K562 (cell line): ENCODE measurements around the gene FCRL4. TPM values are rescaled to one million over a fixed set of nuclear protein-coding genes. Genes with fewer than 3 reads are reported as not detected.

Experiments
- HMGN3 ChIP-seq: IDR thresholded peaks from 2 replicates; pipeline ENCODE4 v1.6.1; 2011; ENCODE audit warnings: borderline replicate concordance, low read depth, mild to moderate bottlenecking, mixed read lengths, low read length; ENCODE audit not compliant: insufficient read length; ENCODE audit errors: extremely low read depth
- HNRNPH1 ChIP-seq: fragments of 200-400 bp; formaldehyde crosslinking; optimal IDR thresholded peaks from 2 replicates; pipeline ENCODE3; 2017; ENCODE audit warnings: low read depth, mild to moderate bottlenecking, low read length, moderate library complexity
- HNRNPK ChIP-seq: fragments of 200-400 bp; formaldehyde crosslinking; IDR thresholded peaks from one replicate; pipeline ENCODE4 v1.6.1; 2018; ENCODE audit warnings: mild to moderate bottlenecking, low read depth, low read length; ENCODE audit not compliant: poor library complexity, severe bottlenecking
- ZNF146 ChIP-seq: IDR thresholded peaks from one replicate; pipeline ENCODE4 v1.6.1; 2018; ENCODE audit warnings: missing compliant biosample characterization; ENCODE audit not compliant: unreplicated experiment
- ZNF280A ChIP-seq: fragments of 450-650 bp; IDR thresholded peaks from 2 replicates; pipeline ENCODE4 v1.6.1; 2018; ENCODE audit warnings: mild to moderate bottlenecking, low read depth; ENCODE audit not compliant: partially characterized antibody
- polyA plus RNA-seq, 8 experiments: library from polyadenylated mRNA; depleted of rRNA in 4 of 8; stranded (reverse) in 5 of 8; unstranded in 3 of 8; fragments of >200 nt; fragmentation: Nextera tagmentation in 2 of 8; fragmentation: Illumina TruSeq in 1 of 8; extraction: Ambion mirVana in 2 of 8; extraction: Trizol in 1 of 8; gene quantifications; 2 replicates each; pipeline versions ENCODE4 v1.2.1 to v1.2.3, GENCODE V29; 2011 to 2014; ENCODE audit warnings: inconsistent platforms in 1 of 8, missing spikeins in 1 of 8
- total RNA-seq, 7 experiments: library from RNA; depleted of rRNA in 6 of 7; stranded (reverse); fragments of >200 nt in 6 of 7; fragmentation: Illumina TruSeq in 2 of 7; extraction: Trizol in 2 of 7; gene quantifications; 2 replicates each; pipeline versions ENCODE4 v1.2.1 to v1.2.3, GENCODE V29; 2011 to 2021; ENCODE audit warnings: low replicate concordance in 1 of 7
- TF ChIP-seq, protein P1 (sequence below): fragments of 200-800 bp; sonication (Bioruptor generic); IDR thresholded peaks from 2 replicates; pipeline ENCODE4 v1.6.1; 2017; ENCODE audit warnings: missing genetic modification characterization, missing compliant biosample characterization
- TF ChIP-seq, protein P2 (sequence below): fragments of 450-650 bp; IDR thresholded peaks from 2 replicates; pipeline ENCODE4 v1.6.1; 2017; ENCODE audit warnings: antibody characterized with exemption

Gene FCRL4
- total and polyA plus RNA-seq, 9 of the 15 experiments (the other 6 are each of a cell fraction or from before 2014, with no cell fraction given) = not detected

GRCh38 chr1:157562515-157562914 is 35.4 kb downstream of the FCRL4 start (continued):
- TF ChIP-seq ZNF280A (no peak), HMGN3 (no peak), HNRNPK (no peak), HNRNPH1 (no peak), ZNF146 (CRISPR knock-in tag) (no peak)
- TF ChIP-seq, protein P1, sequence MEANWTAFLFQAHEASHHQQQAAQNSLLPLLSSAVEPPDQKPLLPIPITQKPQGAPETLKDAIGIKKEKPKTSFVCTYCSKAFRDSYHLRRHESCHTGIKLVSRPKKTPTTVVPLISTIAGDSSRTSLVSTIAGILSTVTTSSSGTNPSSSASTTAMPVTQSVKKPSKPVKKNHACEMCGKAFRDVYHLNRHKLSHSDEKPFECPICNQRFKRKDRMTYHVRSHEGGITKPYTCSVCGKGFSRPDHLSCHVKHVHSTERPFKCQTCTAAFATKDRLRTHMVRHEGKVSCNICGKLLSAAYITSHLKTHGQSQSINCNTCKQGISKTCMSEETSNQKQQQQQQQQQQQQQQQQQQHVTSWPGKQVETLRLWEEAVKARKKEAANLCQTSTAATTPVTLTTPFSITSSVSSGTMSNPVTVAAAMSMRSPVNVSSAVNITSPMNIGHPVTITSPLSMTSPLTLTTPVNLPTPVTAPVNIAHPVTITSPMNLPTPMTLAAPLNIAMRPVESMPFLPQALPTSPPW = no peak
- TF ChIP-seq, protein P2, sequence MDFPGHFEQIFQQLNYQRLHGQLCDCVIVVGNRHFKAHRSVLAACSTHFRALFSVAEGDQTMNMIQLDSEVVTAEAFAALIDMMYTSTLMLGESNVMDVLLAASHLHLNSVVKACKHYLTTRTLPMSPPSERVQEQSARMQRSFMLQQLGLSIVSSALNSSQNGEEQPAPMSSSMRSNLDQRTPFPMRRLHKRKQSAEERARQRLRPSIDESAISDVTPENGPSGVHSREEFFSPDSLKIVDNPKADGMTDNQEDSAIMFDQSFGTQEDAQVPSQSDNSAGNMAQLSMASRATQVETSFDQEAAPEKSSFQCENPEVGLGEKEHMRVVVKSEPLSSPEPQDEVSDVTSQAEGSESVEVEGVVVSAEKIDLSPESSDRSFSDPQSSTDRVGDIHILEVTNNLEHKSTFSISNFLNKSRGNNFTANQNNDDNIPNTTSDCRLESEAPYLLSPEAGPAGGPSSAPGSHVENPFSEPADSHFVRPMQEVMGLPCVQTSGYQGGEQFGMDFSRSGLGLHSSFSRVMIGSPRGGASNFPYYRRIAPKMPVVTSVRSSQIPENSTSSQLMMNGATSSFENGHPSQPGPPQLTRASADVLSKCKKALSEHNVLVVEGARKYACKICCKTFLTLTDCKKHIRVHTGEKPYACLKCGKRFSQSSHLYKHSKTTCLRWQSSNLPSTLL = no peak
- TF ChIP-seq, all 486 proteins: peak for 0
